Measurements from ENCODE around the gene CEBPE.

Gene CEBPE

DNA sequence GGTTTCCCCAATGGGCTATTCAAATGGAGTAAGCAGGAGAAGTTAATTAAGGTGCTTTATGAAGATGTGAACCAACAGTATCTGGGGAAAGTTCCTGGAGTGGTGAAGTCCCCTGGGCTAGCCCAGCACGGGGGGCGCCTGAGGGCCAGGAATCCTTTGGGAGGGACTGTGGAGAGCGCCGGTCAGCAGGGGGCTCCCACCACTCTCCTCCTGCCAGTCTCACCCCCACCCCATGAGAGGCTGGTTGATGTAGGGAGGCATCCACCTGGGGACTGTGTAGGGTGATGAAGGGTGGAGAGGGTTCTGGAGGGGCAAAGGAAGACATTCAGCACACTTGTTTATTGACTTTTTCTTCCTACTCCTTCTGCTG lies 4.4 kb downstream of the CEBPE start:
- Histone ChIP-seq H2AFZ (ENCODE audit: low read depth, low read length, severe bottlenecking) (no peak overlapping the region), H3K4me3 (ENCODE audit: insufficient read depth, low read length, poor library complexity, severe bottlenecking) (no peak overlapping the region), H4K20me1 (ENCODE audit: low read depth, low read length) (no peaks in the 10 kb centered on the region), H3K27me3 (ENCODE audit: low read length) (no peaks in the 10 kb centered on the region), H3K27ac (ENCODE audit: low read depth, low read length) (no peak overlapping the region), H3K4me2 (ENCODE audit: low read depth, low read length, poor library complexity, severe bottlenecking) (no peak overlapping the region), H3F3A (ENCODE audit: insufficient read depth) (no peaks in the 10 kb centered on the region), H3K36me3 (ENCODE audit: low read length) (no peaks in the 10 kb centered on the region), H3K9ac (ENCODE audit: low read length) (no peak overlapping the region), H3K79me2 (ENCODE audit: insufficient read depth, low read length) (no peaks in the 10 kb centered on the region), H3K9me3 (ENCODE audit: insufficient read depth, low read length) (no peaks in the 10 kb centered on the region), H3K9me2 (replicated peaks; ENCODE audit: insufficient read depth, low read length) (no peaks in the 10 kb centered on the region)
- no peak for TF ChIP-seq EZH2phosphoT487 (conservative IDR thresholded peaks at IDR 0.05; ENCODE audit: low read length)
- TF ChIP-seq, protein P1, sequence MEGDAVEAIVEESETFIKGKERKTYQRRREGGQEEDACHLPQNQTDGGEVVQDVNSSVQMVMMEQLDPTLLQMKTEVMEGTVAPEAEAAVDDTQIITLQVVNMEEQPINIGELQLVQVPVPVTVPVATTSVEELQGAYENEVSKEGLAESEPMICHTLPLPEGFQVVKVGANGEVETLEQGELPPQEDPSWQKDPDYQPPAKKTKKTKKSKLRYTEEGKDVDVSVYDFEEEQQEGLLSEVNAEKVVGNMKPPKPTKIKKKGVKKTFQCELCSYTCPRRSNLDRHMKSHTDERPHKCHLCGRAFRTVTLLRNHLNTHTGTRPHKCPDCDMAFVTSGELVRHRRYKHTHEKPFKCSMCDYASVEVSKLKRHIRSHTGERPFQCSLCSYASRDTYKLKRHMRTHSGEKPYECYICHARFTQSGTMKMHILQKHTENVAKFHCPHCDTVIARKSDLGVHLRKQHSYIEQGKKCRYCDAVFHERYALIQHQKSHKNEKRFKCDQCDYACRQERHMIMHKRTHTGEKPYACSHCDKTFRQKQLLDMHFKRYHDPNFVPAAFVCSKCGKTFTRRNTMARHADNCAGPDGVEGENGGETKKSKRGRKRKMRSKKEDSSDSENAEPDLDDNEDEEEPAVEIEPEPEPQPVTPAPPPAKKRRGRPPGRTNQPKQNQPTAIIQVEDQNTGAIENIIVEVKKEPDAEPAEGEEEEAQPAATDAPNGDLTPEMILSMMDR (IDR thresholded peaks at IDR 0.05; ENCODE audit: insufficient read depth, low read length, poor library complexity, severe bottlenecking), result no peak

GRCh38 chr14:23114120-23114458 lies 5.0 kb downstream of the CEBPE start:
- Histone ChIP-seq H2AFZ (ENCODE audit: low read depth, low read length, severe bottlenecking) (no peak overlapping the region), H3K9me2 (replicated peaks; ENCODE audit: insufficient read depth, low read length) (no peaks in the 10 kb centered on the region), H3K27me3 (ENCODE audit: low read length) (no peaks in the 10 kb centered on the region), H3K4me2 (ENCODE audit: low read depth, low read length, poor library complexity, severe bottlenecking) (no peak overlapping the region), H3K36me3 (ENCODE audit: low read length) (no peaks in the 10 kb centered on the region), H3K79me2 (ENCODE audit: insufficient read depth, low read length) (no peaks in the 10 kb centered on the region), H3K27ac (ENCODE audit: low read depth, low read length) (no peak overlapping the region), H3K9ac (ENCODE audit: low read length) (no peak overlapping the region), H4K20me1 (ENCODE audit: low read depth, low read length) (no peaks in the 10 kb centered on the region), H3K9me3 (ENCODE audit: insufficient read depth, low read length) (no peaks in the 10 kb centered on the region), H3K4me3 (ENCODE audit: insufficient read depth, low read length, poor library complexity, severe bottlenecking) (no peak overlapping the region), H3F3A (ENCODE audit: insufficient read depth) (no peaks in the 10 kb centered on the region)
- TF ChIP-seq, protein P1 (IDR thresholded peaks at IDR 0.05; ENCODE audit: insufficient read depth, low read length, poor library complexity, severe bottlenecking), result no peak
- TF ChIP-seq EZH2phosphoT487 (conservative IDR thresholded peaks at IDR 0.05; ENCODE audit: low read length), result no peak

- Histone ChIP-seq H3K4me2 (ENCODE audit: low read depth, low read length, poor library complexity, severe bottlenecking) (no peak overlapping the region), H4K20me1 (ENCODE audit: low read depth, low read length) (no peaks in the 10 kb centered on the region), H3K27ac (ENCODE audit: low read depth, low read length) (no peak overlapping the region), H3K27me3 (ENCODE audit: low read length) (no peaks in the 10 kb centered on the region), H3F3A (ENCODE audit: insufficient read depth) (no peaks in the 10 kb centered on the region), H3K9me3 (ENCODE audit: insufficient read depth, low read length) (no peaks in the 10 kb centered on the region), H3K9me2 (replicated peaks; ENCODE audit: insufficient read depth, low read length) (no peaks in the 10 kb centered on the region), H3K4me3 (ENCODE audit: insufficient read depth, low read length, poor library complexity, severe bottlenecking) (no peak overlapping the region), H3K9ac (ENCODE audit: low read length) (no peak overlapping the region), H3K36me3 (ENCODE audit: low read length) (no peaks in the 10 kb centered on the region), H2AFZ (ENCODE audit: low read depth, low read length, severe bottlenecking) (no peak overlapping the region), H3K79me2 (ENCODE audit: insufficient read depth, low read length) (no peaks in the 10 kb centered on the region)
- TF ChIP-seq EZH2phosphoT487 (conservative IDR thresholded peaks at IDR 0.05; ENCODE audit: low read length), result no peak
- TF ChIP-seq, protein P1 (IDR thresholded peaks at IDR 0.05; ENCODE audit: insufficient read depth, low read length, poor library complexity, severe bottlenecking), result no peak
These were observed 5.5 kb downstream of the CEBPE start for GRCh38 chr14:23113431-23114119.

All from SU-DHL-6 (cell line).